NCI-H128 (cell line): Measurements from ENCODE around the gene NR1D1.

Source experiments
- DNase-seq: peaks from one replicate; lab custom pipeline; 2025; ENCODE audit not compliant: unreplicated experiment; lab: John Stamatoyannopoulos, UW

NR1D1 gene

DNA sequence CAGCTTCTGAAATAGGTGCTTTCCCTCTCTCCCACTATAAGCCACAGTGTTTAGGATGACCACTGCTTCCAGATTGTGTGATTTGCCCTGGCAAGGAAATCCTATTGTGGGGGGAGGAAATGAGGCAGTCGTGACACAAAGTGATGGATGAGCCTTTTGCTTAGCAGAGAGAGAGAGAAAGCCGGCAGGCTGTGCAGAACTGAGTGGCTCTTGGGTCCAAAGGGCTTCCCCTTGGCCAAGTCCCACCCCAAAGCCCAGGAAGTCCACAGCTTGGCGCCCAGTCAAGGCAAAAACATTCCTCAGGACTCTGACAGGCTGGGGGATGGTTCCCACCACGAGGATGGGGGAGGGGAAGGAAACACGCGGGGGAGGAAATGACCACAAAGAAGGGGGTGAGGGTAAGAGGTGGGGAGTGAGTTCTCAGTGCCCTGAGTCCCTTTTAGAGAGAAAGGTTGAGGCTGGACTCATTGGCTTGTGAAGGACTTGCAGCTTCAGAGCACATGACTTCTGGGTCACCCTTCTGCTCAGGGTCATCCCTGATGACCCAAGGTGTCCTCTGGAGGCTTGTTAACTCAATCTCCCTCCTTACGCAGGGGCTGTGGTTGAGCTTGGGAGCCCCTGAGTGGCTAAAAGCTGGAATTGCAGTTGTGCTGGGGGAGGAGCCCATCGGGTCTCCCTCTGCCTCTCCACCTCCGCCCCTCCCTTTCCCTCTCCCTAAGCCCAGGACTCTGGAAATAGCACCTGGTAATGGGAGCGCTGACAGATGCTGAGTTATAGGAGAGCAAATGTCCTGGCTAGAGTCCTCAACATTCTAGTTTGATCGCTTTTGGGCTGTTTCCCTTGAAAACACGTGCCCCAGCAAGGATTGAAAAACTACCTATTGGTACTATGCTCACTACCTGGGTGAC, 11.1 kb upstream of the NR1D1 start:
- peak; percentile 69 for DNase-seq

DNA sequence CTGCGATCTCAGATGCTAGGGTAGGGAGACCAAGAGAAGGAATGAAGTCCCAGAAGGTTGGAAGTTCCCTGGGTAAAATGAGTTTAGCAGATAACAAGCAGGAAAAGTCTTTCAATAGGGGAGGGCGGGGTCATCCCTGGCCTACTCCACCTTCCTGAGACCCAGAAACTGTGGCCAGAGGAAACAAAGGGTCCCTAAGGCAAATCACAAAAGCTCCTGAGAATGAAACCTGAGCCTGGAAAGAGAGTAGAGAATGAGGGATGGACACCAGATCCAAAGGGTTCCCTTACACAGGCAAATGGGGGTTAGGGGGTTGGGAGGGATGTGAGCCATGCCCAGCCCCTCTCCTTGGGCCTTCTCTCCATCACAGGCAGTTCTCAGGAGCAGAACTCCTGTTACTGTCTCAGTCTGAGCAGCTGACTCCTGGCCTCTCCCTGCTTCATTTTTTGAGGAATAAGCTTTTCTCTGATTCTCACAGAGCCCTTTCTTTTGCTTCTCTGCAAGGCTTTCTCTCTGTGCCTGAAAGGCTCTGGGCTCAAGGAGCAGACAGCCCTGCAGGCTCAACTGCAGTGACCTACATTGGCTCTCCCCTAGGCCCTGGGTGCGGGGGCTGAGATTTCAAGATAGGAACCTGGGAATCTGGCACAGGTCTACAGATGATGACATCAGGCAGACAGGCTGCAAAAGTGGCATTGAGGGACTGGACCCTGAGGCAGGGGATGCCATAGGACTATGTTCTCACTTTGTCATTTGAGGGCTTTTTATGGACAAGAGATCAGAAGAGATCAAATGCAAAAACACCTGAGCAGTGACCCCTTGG, 9.8 kb upstream of the NR1D1 start:
- no peak for DNase-seq

DNA sequence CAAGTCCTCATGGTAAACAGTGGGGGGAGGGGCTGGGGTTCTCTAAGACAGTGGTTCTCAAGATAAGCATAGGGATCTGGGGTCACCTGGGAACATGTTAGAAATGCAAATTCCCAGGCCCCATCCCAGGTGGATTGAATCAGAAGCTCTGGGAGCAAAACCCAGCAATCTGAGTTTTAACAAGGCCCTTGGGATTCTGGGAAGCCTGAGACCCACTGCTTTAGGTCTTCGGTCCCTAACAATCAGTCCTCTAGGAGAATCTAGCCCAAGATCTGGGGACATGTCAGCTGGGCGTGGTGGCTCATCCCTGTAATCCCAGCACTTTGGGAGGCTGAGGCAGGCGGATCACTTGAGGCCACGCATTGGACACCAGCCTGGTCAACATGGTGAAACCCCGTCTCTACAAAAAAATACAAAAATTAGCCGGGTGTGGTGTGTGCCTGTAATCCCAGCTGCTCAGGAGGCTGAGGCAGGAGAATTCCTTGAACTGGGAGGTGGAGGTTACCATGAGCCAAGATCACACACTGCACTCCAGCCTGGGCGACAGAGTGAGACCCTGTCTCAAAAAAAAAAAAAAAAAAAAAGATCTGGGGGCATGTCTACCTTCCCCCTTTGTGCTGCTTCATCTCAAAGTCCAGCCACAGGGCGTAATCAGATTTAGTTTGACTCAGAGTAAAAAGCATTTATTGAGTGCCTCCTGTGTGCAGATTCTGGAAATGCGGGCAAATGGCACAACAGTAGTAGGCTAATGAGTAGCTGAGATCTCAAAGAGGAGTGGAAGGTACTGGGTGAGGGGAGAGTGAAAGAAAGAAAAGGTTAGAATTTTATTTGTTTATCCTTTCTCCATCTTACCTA, 8.8 kb upstream of the NR1D1 start:
- no peak for DNase-seq

DNA sequence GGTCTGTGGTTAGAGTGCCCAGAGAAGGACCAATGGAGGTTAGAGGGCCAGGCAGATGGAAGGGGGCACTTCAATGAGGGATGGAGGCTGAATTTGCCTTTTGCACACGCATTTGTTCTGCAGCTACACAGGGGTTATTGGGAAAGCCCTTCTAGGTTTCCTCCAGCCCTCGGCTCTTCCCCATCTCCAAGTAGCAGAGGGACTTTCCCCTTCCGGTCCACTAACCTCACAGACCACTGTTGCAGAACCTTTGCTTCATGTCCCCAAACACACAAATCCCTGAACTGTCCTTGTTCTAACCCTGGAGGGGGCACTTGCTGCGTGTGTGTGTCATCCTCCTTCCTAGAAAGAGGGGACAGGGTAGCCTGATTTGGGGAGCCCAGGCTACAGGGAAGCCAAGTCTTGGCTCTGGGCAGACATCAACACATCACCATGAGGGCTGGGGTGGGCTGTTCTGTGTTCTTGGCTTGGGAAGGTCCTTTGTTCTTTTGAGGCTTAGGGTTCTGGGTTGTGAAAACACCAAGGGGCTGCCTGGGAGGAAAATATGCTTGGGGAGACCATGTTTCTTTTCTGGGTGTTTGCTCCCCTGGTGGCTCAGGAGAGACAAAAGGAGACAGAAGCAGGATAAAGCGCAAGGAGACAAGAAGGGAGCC, 7.3 kb upstream of the NR1D1 start:
- no peak for DNase-seq

DNA sequence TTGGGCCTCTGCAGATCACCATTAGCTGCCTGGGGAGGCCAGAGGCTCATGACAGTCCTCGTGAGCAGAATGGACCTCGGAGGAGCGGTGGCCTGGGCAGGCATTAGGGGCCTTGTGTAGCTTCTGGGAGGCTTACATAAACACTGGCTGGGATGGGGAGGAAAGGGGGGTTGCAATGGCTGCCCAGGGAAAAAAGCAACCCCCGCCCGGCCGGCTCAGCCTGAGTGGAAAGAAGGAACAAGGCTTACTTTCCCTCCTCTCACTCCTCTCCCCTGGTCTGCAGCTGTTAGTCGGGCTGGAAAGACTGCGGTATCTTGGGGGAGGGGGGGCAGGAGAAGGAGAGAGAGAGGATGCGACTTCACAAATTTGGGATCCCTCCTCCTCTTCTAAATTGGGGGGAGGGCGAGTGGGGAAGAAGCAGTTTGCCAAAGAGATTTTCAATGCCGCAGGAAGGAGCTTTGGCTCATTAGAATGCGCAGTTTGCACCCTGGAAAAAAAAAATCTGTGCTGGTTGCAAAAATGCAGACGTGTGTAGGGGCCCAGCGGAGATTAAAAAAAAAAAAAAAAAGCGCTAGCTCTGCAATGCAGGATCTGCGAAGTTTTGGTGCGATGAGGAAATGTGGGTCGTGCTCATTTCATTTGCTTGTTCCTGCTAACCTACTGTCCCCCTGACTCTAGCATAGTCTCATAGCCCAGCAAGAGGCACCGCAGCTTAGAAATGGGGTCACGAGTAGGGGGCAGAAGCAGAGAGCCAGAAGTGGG, 6.6 kb upstream of the NR1D1 start:
- no peak for DNase-seq

DNA sequence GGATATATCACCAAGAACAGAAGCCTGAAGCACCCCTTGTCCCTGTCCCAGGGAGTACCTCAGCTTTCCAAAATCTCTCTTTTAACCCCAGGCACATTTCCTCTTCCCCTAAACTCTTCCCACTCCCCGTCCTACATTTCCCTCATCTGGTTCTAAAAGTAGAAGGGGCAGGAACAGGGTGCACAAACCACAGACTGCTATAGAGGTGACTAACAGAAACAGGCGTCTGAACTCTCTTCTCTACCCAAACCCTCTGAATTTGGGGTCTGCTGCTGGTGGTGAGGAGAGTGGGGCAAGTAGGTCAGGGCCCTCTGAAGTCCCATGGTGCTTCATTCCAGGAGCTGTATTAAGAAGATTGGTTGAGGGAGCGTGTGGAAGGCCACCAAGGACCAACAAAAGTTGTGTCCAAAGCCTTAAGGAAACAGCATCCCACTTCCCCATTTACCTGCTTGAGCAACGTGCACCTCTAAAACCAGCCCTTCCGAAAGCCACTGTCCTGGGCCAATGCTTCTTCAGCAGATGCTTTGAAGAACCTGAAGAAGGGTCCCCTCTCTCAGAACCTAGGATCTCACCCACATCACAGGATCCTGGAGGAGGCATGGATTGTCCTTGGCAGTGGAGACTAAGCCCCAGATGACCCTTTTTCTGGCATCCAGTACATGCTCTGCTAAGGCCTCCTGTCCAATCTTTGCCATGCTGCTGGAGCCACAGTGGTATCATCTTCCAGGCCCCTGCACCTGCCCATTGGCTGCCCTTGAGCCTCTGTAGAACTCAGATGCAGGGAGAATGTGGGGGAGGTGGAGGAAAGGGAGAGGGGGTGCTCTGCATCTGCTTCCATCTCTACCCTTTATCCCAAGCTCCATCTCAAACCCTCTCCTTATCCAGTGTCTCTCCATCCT, 5.7 kb upstream of the NR1D1 start:
- DNase-seq = no peak

DNA sequence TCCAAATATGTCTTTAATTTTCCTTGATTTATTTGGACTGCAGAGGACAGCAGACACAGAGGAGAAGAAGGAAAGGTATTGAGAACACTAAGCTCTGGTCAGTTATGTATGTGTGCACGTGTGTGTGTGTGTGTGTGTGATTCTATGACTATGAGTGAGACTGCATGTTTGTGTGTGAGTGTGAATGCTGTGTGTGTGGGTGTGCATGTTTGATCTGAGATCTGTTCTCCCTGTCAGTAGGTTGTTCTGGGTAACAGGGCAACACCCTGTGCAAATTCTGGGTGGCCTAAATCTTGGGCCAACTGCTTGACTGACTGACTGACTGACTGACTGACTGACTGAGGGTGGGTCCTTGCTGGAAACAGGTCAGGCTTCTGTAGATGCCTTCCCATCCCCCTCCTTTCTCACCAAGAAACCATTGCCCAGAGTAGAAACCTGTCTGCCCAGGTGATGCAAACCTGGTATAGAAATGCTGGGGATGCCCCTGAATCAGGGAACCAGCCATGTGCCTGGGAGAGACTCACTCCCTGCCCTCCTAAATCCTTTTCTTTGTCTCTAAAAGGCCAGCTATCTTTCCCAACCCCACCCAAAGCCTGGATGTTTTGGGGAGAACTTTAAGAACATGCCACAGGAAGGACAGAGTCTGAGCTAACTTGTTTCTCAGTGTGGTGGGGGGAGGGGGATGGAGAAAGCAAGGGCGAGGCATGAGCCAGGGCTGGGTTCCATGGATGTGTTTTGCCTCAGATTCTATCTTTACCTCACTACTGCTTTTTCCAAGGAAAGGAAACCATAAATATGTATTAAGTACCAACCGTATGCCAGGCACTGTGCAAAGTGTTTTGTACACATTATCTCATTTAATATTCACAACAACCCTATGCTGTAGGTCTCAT, 4.5 kb upstream of the NR1D1 start:
- DNase-seq = no peak

DNA sequence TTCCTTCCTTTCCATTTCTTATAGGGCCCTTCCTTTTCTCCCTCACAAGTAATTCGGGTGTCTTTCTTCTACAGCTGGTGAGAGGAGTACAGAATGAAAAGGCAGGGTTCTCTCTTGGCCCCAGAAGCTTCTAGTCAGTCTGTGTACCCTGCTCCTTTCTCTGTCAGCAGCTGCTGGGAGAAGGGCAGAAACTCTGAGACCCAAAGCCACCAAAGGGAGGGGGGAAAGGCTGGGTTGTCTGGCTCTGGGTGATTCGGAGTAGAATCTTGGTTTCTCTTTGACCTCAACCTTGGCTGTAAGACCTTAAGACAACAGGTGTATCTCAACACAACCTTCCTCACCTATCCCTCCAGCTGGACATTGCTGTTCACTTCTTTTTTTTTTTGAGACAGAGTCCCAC, 3.3 kb upstream of the NR1D1 start:
- no peak for DNase-seq

DNA sequence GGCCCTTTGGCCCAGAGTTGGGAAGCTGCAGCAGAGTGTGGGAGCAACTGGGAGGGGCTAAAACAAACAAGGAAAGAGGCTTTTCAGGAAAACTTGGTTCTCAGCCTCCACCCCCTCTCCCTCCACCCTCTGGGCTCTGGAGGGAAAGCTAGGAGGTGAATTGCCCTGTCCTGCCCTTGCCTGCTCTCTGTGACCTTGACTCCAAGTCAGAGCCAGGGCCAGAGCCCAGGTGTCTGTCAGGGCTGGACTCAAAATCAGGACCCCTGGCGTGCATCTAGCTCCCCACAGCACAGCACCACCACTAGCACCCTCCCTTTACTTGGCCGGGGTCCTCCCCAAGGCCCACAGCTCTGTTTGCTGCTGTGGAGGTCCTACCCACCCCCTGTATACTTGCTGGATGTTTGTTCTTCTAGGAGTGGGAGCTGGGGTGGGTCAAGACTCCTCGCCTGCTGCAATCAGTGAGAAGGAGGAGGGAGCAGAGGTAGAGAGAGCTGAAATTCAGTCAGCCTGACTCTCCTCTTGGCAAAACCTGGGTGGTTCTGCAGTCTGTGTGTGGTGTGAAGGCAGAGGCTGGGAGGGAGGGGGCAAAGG, 2.8 kb upstream of the NR1D1 start:
- no peak for DNase-seq

DNA sequence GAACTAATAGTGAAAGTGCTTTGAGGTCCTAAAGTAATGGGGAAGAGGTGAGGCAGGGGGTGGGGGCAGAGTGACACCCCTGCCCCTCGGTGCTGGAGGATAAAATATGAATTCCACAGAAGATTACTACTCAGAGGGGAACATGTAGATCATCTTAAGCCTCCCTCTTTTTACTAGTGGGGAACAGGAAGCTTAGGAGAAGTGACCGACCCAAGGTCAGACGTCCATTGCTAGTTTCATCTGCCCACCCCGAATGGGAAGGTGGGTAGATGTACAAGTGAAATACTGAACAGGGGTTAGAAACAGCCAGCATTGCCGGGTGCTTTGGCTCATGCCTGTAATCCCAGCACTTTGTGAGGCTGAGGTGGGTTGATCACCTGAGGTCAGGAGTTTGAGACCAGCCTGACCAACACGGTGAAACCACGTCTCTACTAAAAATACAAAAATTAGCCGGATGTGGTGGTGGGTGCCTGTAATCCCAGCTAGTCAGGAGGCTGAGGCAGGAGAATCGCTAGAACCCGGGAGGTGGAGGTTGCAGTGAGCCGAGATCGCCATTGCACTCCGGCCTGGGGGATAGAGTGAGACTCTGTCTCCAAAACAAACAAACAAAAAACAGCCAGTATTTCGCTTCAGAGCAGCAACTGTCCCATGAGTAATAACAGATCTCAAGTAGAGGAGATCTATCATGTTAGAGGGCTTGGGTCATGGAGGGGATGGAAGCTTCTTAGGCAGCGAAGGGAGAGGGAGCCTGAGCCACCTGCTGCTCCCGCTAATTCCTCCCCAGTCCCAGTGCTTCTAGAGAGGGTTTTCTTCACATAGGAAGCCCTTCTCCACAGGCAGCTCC, 1.2 kb upstream of the NR1D1 start:
- no peak for DNase-seq

DNA sequence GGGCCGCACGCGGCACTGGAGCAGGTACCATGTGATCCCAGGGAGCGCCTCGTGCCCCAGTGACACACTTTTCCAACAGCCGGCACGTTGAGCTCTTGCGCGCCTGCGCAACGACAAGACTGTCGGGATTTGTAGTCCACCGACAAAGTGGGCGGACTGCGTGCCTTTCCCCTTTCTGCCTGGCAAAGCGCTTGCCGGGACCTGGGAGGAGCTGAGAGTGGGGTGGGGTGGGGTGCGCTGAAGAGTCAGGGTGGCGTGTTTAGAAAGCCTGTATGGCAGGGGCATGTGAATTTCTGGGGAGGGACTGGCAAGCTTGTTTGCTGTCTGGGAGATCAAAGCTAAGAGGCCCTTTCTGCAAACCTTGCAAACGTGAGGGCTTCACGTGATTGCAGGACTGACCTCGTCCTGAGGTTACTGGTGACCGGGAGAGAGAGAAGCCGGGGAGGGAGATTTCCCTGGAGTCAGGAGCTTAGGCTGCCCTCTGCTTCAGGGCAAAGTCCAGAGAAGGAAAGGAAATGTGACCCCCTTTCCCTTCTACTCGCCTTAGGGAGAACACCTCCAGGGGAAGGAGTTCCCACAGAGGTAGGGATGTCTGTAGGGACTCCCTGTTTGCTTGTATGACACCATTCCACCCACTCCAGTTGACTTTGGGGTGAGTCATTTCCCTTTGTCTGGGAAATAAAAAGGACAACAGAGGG, 429 bp upstream of the NR1D1 start:
- peak; percentile 85 for DNase-seq

DNA sequence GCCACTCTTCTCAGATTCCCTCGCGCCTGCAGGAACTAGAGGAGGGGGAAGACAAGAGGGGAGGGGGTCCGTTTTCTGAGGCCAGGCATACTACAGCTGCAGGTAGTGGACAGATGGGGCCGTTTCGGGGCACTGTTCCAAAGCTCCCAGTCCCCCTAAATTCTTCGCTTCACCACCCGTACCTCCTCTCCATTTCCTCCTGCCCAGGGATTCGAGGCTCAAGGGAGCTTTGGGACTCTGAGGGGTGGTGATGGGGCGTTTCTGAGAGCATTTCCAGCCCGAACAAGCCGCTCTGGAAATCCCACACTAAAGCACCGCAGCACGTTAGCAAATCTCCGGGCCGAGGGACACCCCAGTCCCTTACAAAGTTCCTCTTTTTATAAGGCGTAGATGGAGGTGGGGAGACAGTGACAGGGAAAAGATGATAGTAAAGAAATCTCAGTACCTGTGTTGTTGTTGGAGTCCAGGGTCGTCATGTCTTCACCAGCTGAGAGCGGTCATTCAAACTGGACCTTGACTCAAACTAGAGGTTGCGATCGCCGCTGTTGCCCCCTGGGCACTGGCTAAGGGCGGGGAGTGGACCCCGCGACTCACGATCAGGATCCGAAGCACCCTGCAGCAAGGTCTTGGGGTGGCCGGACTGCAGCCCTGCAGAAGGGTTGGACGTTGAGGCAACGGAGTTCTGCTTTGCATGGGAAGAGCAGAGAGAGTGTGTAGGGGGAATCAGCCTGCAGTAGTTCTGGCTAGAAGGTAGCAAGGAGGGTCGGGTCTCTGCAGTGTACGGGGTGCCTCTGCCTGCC, 570 bp downstream of the NR1D1 start:
- DNase-seq = no peak

DNA sequence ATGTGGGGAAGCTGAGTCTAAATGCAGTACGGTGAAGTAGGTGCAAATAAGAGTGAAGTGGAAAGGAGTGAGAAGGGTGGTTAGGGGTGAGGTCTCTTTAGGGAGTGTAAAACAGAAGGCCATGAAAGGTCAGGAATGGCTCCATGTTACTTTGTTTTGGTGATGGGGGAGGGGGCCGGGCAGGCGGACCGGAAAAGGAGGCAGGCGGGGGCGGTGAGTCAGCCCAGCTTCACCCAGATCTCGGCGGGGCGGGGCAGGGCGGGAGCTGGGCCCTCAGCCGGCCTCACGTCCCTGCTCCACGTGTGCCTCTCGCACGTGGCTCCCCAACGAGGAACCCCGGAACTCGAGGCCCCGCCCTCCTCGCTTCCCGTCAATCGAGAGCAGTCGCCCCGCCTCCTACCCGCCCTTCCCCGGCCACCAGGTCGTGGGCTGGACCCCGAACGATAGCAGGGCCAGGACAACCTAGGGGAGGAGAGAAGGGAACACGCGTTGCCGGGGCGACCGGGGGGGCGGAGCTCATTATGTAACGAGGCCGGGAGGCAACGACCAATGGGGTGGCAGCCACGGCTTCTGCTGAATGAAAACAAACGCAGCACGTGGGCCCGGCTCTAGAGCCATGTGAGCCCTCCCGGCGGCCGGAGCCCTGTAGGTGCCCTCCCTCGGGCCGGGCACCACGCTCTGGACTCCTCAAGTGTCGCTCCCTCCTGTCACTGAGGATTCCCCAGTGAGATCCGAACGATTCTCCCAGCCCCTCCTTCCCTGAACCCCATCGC, 1.4 kb downstream of the NR1D1 start:
- DNase-seq = peak; percentile 81
